MM.1S (cell line): ENCODE results near the gene C10orf67.

ENCODE experiments used
- CTCF ChIP-seq: fragments of 300-600 bp; sonication (generic); IDR thresholded peaks from 2 replicates; pipeline ENCODE4 v1.5.1; 2016; ENCODE audit warnings: antibody characterized with exemption, low read length, mixed read lengths
- EZH2 ChIP-seq: fragments of 300-600 bp; sonication (generic); optimal IDR thresholded peaks from 2 replicates; pipeline ENCODE3; 2017; ENCODE audit warnings: low read depth, mild to moderate bottlenecking, antibody characterized with exemption, low read length, mixed read lengths
- EZH2phosphoT487 ChIP-seq: fragments of 300-600 bp; sonication (generic); IDR thresholded peaks from 2 replicates; pipeline ENCODE4 v1.6.1; 2018; ENCODE audit warnings: antibody characterized with exemption, low read length

- TF ChIP-seq CTCF (no peak), EZH2 (no peak), EZH2phosphoT487 (no peak)
Measured at GRCh38 chr10:23270531-23270930, 74.1 kb downstream of the C10orf67 start.
